ENCODE data around the gene TNFRSF17. TPM values are rescaled to one million over a fixed set of nuclear protein-coding genes. Genes with fewer than 3 reads are reported as not detected.

TNFRSF17 gene
- total RNA-seq, 1 donor from 2014 or later: not detected

- Mint-ChIP-seq H3K4me3 (no peak overlapping the region), H3K27ac (no peak overlapping the region), H3K9me3 (no peaks in the 10 kb centered on the region), H3K36me3 (ENCODE audit: low read depth) (no peaks in the 10 kb centered on the region), H3K4me1 (peaks cover 30% of the 10 kb centered on the region), H3K27me3 (no peaks in the 10 kb centered on the region)
- DNase-seq: no peak
- intact Hi-C loops (cut with micrococcal nuclease): loop anchor here (5.0 to 10.0 kb wide), 3 partner anchors 77 to 103 kb away; no protein-coding TSS in a partner anchor
These were observed 14.1 kb downstream of the TNFRSF17 start for GRCh38 chr16:11979013-11979672.

DNA sequence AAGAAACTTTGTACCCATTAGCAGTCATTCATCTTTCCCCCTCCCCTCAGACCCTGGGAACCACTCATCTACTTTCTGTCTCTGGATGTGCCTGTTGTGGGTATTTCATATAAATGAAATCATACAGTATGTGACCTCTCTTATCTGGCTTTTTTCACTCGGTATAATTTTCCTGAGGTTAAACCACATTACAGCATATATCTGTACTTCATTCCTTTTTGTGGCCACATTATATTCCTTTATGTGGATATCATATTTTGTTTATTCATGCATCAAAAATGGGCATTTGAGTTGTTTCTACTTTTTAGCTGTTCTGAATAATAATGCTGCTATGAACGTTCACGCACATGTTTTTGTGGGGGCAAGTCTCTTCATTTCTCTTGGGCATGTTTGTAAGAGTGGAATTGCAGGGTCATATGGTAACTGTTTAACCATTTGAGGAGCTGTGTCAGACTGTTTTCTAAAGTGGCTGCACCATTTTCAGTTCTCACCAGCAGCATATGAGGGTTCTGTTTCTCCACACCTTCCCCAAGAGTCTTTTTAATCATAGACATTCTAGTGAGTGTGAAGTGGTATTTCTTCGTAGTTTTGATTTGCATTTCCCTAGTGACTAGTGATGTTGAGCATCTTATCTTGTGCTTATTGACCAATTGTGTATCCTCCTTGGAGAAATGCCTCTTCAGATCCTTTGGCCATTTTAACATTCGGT lies 15.3 kb downstream of the TNFRSF17 start:
- H3K4me1 Mint-ChIP-seq: peaks cover 30% of the 10 kb centered on the region
- no peak for DNase-seq
- H3K27ac Mint-ChIP-seq: no peak overlapping the region
- H3K4me3 Mint-ChIP-seq: no peak overlapping the region
- H3K27me3 Mint-ChIP-seq: no peaks in the 10 kb centered on the region
- no peaks in the 10 kb centered on the region for H3K9me3 Mint-ChIP-seq
- H3K36me3 Mint-ChIP-seq (ENCODE audit: low read depth): no peaks in the 10 kb centered on the region
- intact Hi-C loops (cut with micrococcal nuclease): no loop called here

GRCh38 chr16:11985250-11985649 lies 20.2 kb downstream of the TNFRSF17 start:
- intact Hi-C loops (cut with micrococcal nuclease): no loop called here
- Mint-ChIP-seq H3K9me3 (no peaks in the 10 kb centered on the region), H3K36me3 (ENCODE audit: low read depth) (no peaks in the 10 kb centered on the region), H3K4me1 (peaks cover 2% of the 10 kb centered on the region), H3K27me3 (no peaks in the 10 kb centered on the region), H3K4me3 (no peak overlapping the region), H3K27ac (no peak overlapping the region)
- DNase-seq: no peak

GRCh38 chr16:11986521-11987057 lies 21.6 kb downstream of the TNFRSF17 start:
- DNase-seq: no peak
- intact Hi-C loops (cut with micrococcal nuclease): no loop called here
- Mint-ChIP-seq H3K36me3 (ENCODE audit: low read depth) (no peaks in the 10 kb centered on the region), H3K9me3 (no peaks in the 10 kb centered on the region), H3K4me1 (peaks cover 2% of the 10 kb centered on the region), H3K27me3 (no peaks in the 10 kb centered on the region), H3K27ac (no peak overlapping the region), H3K4me3 (no peak overlapping the region)

DNA sequence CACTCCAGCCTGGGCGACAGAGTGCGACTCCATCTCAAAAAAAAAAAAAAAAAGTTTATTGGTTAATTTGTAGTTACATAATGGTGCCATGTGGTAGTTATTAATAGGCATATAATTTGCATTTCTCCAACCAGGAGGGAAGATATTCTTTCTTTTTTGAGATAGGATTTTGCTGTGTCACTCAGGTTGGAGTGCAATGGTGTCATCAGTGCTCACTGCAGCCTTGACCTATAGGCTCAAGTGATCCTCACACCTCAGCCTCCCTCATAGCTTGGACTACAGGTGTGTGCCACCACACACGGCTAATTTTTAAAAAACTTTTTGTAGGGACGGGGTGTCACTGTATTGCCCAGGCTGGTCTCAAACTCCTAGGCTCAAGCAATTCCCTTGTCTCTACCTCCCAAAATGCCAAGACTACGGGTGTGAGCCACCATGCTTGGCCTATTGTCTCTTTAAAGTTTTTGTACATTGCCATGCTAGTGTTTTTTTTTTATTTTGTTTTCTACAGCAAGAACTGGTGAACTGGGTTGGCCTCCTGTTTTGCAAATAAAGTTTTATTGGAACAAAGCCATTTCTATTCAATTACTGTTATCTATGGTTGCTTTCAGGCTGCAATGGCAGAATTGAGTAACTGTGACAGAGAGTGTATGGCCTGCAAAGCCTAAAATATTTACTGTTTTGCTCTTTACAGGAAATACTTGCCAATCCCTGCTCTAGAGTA lies 23.4 kb downstream of the TNFRSF17 start:
- no peak overlapping the region for H3K27ac Mint-ChIP-seq
- DNase-seq: no peak
- no peaks in the 10 kb centered on the region for H3K27me3 Mint-ChIP-seq
- intact Hi-C loops (cut with micrococcal nuclease): no loop called here
- no peaks in the 10 kb centered on the region for H3K36me3 Mint-ChIP-seq (ENCODE audit: low read depth)
- H3K9me3 Mint-ChIP-seq: no peaks in the 10 kb centered on the region
- H3K4me3 Mint-ChIP-seq: no peak overlapping the region
- H3K4me1 Mint-ChIP-seq: peaks cover 2% of the 10 kb centered on the region

DNA sequence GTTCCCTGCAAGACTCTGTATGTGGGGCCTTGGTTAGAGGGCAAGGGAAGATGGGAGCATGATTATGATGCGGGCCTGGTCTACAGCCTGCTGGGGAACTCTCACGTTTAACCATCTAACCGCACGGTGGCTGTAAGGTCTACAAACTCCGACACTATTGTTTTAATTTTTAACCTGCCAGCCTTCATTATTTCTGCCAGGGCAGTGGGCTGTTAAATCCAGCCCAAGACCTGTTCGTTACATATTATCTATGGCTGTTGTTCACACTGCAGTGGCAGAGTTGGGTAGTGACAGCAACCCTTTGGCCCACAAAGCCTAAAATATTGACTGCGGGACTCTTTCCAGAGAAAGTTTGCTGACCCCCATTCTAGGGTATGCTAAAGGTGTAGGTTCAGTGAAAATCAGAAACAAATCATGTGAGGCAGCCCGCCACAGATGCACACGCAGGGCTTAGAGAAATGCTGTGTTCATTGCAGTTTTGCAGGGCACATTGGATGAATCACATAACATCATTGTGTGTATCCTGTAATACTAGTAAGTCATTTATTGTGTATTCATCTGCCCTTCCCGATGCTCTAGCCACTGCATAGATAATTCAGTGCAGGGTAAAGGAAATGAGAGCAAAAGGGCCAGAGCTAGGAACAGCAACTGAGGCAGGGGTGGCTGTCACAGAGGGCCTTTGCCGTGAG lies 25.8 kb downstream of the TNFRSF17 start:
- peaks cover 2% of the 10 kb centered on the region for H3K4me1 Mint-ChIP-seq
- no peaks in the 10 kb centered on the region for H3K36me3 Mint-ChIP-seq (ENCODE audit: low read depth)
- intact Hi-C loops (cut with micrococcal nuclease): no loop called here
- no peak for DNase-seq
- no peaks in the 10 kb centered on the region for H3K9me3 Mint-ChIP-seq
- H3K27ac Mint-ChIP-seq: no peak overlapping the region
- no peaks in the 10 kb centered on the region for H3K27me3 Mint-ChIP-seq
- H3K4me3 Mint-ChIP-seq: no peak overlapping the region

DNA sequence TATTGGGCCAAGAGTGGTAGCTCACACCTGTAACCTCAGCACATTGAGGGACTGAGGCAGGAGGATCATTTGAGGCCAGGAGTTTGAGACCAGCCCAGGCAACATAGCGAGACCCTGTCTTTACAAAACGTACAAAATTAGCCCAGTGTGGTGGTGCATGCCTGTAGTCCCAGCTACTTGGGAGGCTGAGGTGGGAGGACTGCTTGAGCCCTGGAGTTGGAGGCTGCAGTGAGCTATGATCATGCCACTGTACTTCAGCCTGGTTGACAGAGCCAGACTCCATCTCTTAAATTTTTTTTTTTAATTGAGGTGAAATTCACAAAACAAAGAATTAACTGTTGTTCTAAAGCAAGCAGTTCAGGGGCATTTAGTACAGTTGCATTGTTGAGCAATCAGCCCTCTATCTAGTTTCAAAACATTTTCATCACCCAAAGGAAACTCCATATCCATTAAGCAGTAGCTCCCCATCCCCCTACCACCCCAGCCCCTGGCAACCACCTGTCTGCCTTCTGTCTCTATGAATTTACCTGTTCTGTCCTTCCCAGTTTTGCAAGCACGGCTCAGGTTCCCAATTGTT lies 27.1 kb downstream of the TNFRSF17 start:
- H3K4me1 Mint-ChIP-seq: peaks cover 2% of the 10 kb centered on the region
- DNase-seq: no peak
- intact Hi-C loops (cut with micrococcal nuclease): no loop called here
- no peak overlapping the region for H3K27ac Mint-ChIP-seq
- H3K36me3 Mint-ChIP-seq (ENCODE audit: low read depth): no peaks in the 10 kb centered on the region
- no peaks in the 10 kb centered on the region for H3K27me3 Mint-ChIP-seq
- H3K9me3 Mint-ChIP-seq: no peaks in the 10 kb centered on the region
- no peak overlapping the region for H3K4me3 Mint-ChIP-seq

DNA sequence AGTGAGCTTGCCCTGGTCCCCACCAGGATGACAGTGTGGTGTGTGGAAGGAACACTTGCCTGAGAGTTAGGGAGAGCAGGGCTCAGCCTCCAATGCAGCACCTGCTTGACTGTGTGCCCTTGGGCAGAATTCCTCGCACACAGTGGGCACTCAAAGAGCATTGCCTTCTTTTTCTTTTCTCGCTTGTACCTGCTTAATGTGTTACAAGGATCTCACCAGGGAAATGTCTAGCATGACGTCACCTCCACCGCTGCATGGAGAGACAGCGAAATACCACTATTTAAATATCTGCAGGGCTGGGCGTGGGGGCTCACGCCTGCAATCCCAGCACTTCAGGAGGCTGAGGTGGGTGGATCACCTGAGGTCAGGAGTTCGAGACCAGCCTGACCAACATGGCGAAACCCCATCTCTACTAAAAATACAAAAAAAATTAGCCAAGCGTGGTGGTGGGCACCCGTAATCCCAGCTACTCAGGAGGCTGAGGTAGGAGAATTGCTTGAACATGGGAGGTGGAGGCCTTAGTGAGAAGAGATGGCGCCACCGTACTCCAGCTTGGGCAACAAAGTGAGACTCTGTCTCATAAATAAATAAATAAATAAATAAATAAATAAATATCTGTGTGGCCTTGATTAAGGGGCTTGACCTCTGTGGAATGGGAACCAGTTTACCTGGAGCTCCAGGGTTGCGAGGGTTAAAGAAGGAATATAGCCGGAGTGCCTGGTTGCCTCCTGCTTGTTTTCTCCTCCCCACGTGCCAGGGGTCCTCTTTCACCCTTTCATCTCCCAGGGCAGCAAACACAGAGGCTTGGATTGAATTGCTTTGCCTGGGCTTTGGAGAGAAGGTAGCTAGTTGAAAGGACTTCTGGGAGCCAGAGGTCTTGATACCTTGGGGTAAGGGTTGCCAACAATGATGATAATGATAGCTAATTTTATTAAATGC lies 27.8 kb downstream of the TNFRSF17 start:
- H3K27ac Mint-ChIP-seq: no peak overlapping the region
- H3K4me1 Mint-ChIP-seq: peaks cover 2% of the 10 kb centered on the region
- H3K4me3 Mint-ChIP-seq: no peak overlapping the region
- H3K9me3 Mint-ChIP-seq: no peaks in the 10 kb centered on the region
- H3K36me3 Mint-ChIP-seq (ENCODE audit: low read depth): no peaks in the 10 kb centered on the region
- no peaks in the 10 kb centered on the region for H3K27me3 Mint-ChIP-seq
- no peak for DNase-seq
- intact Hi-C loops (cut with micrococcal nuclease): no loop called here

DNA sequence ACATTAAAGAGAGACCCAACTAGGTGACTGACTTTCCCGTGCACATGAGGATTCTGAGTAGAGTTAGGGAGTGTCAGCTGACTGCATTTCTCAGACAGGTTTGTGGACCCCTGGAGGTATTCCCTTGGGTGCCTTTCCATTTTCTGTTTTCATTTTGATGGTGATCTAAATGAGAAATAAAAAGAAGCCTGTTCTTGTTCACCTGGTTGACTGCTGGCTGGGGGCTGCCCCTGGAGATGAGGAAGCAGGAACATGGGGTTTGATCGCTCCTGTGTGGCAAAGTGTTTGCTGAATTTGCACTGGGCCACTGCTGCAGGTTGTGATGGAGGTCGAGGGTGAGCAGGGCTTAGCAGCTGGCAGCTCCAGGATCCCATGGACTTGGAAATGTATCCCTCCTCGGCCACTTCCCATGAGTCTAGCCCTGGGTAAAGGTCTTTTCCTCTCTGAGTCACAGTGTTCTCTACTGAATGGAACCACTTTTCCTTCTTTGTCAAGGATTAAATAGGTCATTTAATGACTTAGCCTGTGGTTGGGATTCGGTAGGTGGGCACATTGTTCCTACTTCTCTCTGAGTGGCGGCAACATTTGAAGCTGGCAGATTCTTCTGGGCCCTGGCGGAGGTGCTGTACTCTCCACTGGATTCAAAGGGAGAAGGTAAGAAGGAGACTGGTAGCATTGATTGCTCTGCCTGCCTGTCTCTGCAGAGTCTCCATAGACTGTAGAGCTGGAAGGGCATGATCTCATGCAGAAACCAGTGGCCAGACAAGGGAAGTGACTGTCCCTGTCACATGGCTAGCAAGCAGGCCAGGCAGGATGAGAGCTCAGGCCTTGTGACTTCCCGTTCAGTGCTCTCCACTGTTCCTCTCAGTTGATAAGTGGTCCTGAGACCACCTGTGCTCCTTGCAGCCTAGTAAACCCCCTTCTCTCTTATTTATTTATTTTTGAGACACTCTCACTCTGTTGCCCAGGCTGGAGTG lies 29.4 kb downstream of the TNFRSF17 start:
- Mint-ChIP-seq H3K9me3 (no peaks in the 10 kb centered on the region), H3K4me3 (no peak overlapping the region), H3K27ac (no peak overlapping the region), H3K4me1 (peaks cover 2% of the 10 kb centered on the region), H3K36me3 (ENCODE audit: low read depth) (no peaks in the 10 kb centered on the region), H3K27me3 (no peaks in the 10 kb centered on the region)
- intact Hi-C loops (cut with micrococcal nuclease): no loop called here
- no peak for DNase-seq

- no peaks in the 10 kb centered on the region for H3K9me3 Mint-ChIP-seq
- DNase-seq: no peak
- no peaks in the 10 kb centered on the region for H3K36me3 Mint-ChIP-seq (ENCODE audit: low read depth)
- H3K4me1 Mint-ChIP-seq: no peaks in the 10 kb centered on the region
- intact Hi-C loops (cut with micrococcal nuclease): no loop called here
- H3K27me3 Mint-ChIP-seq: no peaks in the 10 kb centered on the region
- H3K27ac Mint-ChIP-seq: no peak overlapping the region
- no peak overlapping the region for H3K4me3 Mint-ChIP-seq
These were observed 31.7 kb downstream of the TNFRSF17 start for GRCh38 chr16:11996433-11997330.

- no peak overlapping the region for H3K27ac Mint-ChIP-seq
- no peaks in the 10 kb centered on the region for H3K9me3 Mint-ChIP-seq
- H3K27me3 Mint-ChIP-seq: no peaks in the 10 kb centered on the region
- no peak for DNase-seq
- H3K36me3 Mint-ChIP-seq (ENCODE audit: low read depth): no peaks in the 10 kb centered on the region
- intact Hi-C loops (cut with micrococcal nuclease): no loop called here
- no peaks in the 10 kb centered on the region for H3K4me1 Mint-ChIP-seq
- no peak overlapping the region for H3K4me3 Mint-ChIP-seq
These were observed 35.0 kb downstream of the TNFRSF17 start for GRCh38 chr16:12000032-12000431.

Data from activated CD4-positive, alpha-beta T cell treated with anti-CD3 and anti-CD28 coated beads, Interleukin-2, amount 10 ng/mL, durations not matched to agents 24 days and 14 days (primary cell).